OCI-LY3 (cell line): ENCODE measurements around the gene C10orf71.

Experiments
- H2AFZ ChIP-seq: fragments of 200-600, 300-600 bp; shearing (Covaris generic); 2 replicates; pipeline ENCODE4 v1.6.0; 2014; ENCODE audit warnings: antibody characterized with exemption, low read depth, low read length
- H3K27ac ChIP-seq: fragments of 200-600, 300-600 bp; sonication (generic); 2 replicates; pipeline ENCODE4 v1.5.1; 2014; ENCODE audit warnings: mild to moderate bottlenecking, low read length, moderate library complexity, mixed read lengths
- H3K27me3 ChIP-seq: fragments of 200-600, 300-600 bp; sonication (generic); 2 replicates; pipeline ENCODE4 v1.6.1; 2014; ENCODE audit warnings: low read depth, low read length, mixed read lengths
- H3K36me3 ChIP-seq: fragments of 200-600, 300-600 bp; sonication (generic); replicated peaks from 2 replicates; pipeline ENCODE3; 2014; ENCODE audit warnings: low read depth, low read length, mixed read lengths
- H3K4me1 ChIP-seq: fragments of 300-600, 200-600 bp; sonication (generic); 2 replicates; pipeline ENCODE4 v1.6.1; 2014; ENCODE audit warnings: low read length, mixed read lengths
- H3K4me2 ChIP-seq: fragments of 200-600, 300-600 bp; sonication (generic); 2 replicates; pipeline ENCODE4 v1.6.1; 2014; ENCODE audit warnings: low read length, mixed read lengths
- H3K4me3 ChIP-seq: fragments of 300-600, 200-600 bp; sonication (generic); 2 replicates; pipeline ENCODE4 v1.5.1; 2014; ENCODE audit warnings: antibody characterized with exemption, mild to moderate bottlenecking, low read length, moderate library complexity
- H3K79me2 ChIP-seq: fragments of 300-600, 200-600 bp; shearing (Covaris generic); 2 replicates; pipeline ENCODE4 v1.6.1; 2014; ENCODE audit warnings: mild to moderate bottlenecking, low read length, mixed read lengths
- H3K9ac ChIP-seq: fragments of 300-600, 200-600 bp; shearing (Covaris generic); 2 replicates; pipeline ENCODE4 v1.6.0; 2014; ENCODE audit warnings: mild to moderate bottlenecking, low read length, moderate library complexity
- H3K9me3 ChIP-seq: fragments of 200-600, 300-600 bp; shearing (Covaris generic); 2 replicates; pipeline ENCODE4 v1.6.1; 2014; ENCODE audit warnings: low read length, mixed read lengths; ENCODE audit not compliant: insufficient read depth
- H4K20me1 ChIP-seq: fragments of 200-600, 300-600 bp; sonication (generic); 2 replicates; pipeline ENCODE4 v1.6.1; 2016; ENCODE audit warnings: low read length, mixed read lengths; ENCODE audit not compliant: insufficient read depth
- EZH2phosphoT487 ChIP-seq: fragments of 200-600 bp; shearing (Covaris generic); IDR thresholded peaks from 2 replicates; pipeline ENCODE4 v1.6.1; 2018; ENCODE audit warnings: antibody characterized with exemption, mixed run types, low read depth
- TF ChIP-seq, protein P1 (sequence below): fragments of 200-600, 300-600 bp; sonication (generic); IDR thresholded peaks from 2 replicates; pipeline ENCODE4 v1.5.1; 2014; ENCODE audit warnings: antibody characterized with exemption, low read length, low read depth

C10orf71 gene

DNA sequence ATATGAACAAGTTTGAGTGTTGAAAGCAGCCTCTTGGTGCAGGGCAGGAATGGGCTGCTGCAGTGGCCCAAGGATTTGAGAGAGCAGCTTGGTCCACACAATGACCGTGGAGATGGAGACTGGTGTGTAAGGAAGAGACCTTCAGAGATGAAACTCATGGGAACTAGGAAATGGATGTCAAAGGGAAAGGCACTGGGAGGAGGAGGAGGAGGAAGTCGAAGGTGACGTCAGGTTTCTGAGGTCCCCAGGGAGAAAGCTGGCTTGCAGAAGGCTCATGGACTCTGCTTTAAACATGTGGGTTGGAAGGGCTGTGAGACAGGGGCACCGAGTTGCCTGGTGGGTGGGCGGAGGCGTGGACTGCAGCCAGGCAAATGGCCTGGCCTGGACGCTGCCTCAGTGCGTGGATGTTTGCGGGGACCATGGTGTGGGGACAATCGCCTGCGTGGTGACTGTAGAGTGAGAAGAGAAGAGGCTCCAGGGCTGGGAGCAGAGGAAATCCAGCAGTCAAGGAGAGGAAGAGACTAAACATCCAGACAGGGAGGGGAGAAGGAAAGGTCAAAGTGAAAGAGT, 14.6 kb downstream of the C10orf71 start:
- Histone ChIP-seq H2AFZ (no peak overlapping the region), H4K20me1 (no peaks in the 10 kb centered on the region), H3K4me3 (no peak overlapping the region), H3K36me3 (no peaks in the 10 kb centered on the region), H3K4me1 (peaks cover 13% of the 10 kb centered on the region), H3K4me2 (no peak overlapping the region), H3K27ac (no peak overlapping the region), H3K79me2 (no peaks in the 10 kb centered on the region), H3K27me3 (no peaks in the 10 kb centered on the region), H3K9ac (no peak overlapping the region), H3K9me3 (no peaks in the 10 kb centered on the region)
- TF ChIP-seq, protein P1, sequence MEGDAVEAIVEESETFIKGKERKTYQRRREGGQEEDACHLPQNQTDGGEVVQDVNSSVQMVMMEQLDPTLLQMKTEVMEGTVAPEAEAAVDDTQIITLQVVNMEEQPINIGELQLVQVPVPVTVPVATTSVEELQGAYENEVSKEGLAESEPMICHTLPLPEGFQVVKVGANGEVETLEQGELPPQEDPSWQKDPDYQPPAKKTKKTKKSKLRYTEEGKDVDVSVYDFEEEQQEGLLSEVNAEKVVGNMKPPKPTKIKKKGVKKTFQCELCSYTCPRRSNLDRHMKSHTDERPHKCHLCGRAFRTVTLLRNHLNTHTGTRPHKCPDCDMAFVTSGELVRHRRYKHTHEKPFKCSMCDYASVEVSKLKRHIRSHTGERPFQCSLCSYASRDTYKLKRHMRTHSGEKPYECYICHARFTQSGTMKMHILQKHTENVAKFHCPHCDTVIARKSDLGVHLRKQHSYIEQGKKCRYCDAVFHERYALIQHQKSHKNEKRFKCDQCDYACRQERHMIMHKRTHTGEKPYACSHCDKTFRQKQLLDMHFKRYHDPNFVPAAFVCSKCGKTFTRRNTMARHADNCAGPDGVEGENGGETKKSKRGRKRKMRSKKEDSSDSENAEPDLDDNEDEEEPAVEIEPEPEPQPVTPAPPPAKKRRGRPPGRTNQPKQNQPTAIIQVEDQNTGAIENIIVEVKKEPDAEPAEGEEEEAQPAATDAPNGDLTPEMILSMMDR, result no peak
- TF ChIP-seq EZH2phosphoT487, result no peak

DNA sequence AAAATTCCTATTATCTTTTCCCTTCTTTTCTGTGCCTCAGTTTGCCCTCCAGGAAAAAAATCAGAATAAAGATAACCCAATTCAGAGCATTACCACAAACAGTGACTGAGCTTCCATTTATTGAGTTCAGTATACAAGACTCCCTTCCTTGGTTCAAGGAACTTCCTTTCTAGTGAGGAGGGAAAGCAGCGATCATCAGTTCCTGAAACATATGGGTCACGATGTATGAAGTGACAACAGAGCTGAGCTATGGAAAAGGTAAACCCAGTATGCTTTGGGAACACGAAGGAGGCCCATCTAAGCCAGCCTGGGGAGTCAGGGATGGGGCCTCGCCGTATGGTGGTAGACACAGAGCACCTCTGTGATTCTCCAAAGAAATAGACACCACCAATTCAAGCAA, 15.8 kb downstream of the C10orf71 start:
- no peak overlapping the region for H3K9ac ChIP-seq
- TF ChIP-seq, protein P1, result no peak
- TF ChIP-seq EZH2phosphoT487, result no peak

DNA sequence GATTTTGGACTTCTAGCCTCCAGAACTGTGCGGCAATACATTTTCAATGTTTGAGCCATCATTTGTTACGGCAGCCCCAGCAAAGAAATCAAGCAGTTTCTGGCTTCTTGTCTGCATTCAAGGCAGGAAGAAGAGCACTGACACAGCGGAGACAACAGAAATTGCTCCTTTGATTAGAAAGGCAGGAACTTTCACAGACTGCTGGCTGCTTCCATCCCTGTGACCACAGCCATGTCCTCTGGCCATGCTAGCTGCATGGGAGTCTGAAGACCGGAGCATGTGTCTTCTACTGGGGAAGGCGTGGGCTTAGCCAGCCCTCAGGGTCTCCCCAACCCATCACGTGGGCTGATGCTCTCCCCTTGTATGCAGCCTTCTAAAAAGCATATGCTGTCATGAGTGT, 19.1 kb downstream of the C10orf71 start:
- TF ChIP-seq EZH2phosphoT487, result no peak
- TF ChIP-seq, protein P1, result no peak
- H3K27me3 ChIP-seq, result no peaks in the 10 kb centered on the region
- no peak overlapping the region for H3K4me3 ChIP-seq
- no peak overlapping the region for H2AFZ ChIP-seq
- H3K4me1 ChIP-seq, result no peaks in the 10 kb centered on the region
- H4K20me1 ChIP-seq, result no peaks in the 10 kb centered on the region
- no peak overlapping the region for H3K27ac ChIP-seq
- H3K9ac ChIP-seq, result no peak overlapping the region
- H3K36me3 ChIP-seq, result no peaks in the 10 kb centered on the region
- no peaks in the 10 kb centered on the region for H3K79me2 ChIP-seq
- no peak overlapping the region for H3K4me2 ChIP-seq
- no peaks in the 10 kb centered on the region for H3K9me3 ChIP-seq

More for the DNA sequence above, 15.8 kb downstream of the C10orf71 start:
- H3K4me3 ChIP-seq, result no peak overlapping the region
- peaks cover 9% of the 10 kb centered on the region for H3K4me1 ChIP-seq
- no peaks in the 10 kb centered on the region for H3K79me2 ChIP-seq
- no peaks in the 10 kb centered on the region for H3K9me3 ChIP-seq
- H3K27ac ChIP-seq, result no peak overlapping the region
- no peak overlapping the region for H3K4me2 ChIP-seq
- H3K27me3 ChIP-seq, result no peaks in the 10 kb centered on the region
- H4K20me1 ChIP-seq, result no peaks in the 10 kb centered on the region
- H3K36me3 ChIP-seq, result no peaks in the 10 kb centered on the region
- H2AFZ ChIP-seq, result no peak overlapping the region

DNA sequence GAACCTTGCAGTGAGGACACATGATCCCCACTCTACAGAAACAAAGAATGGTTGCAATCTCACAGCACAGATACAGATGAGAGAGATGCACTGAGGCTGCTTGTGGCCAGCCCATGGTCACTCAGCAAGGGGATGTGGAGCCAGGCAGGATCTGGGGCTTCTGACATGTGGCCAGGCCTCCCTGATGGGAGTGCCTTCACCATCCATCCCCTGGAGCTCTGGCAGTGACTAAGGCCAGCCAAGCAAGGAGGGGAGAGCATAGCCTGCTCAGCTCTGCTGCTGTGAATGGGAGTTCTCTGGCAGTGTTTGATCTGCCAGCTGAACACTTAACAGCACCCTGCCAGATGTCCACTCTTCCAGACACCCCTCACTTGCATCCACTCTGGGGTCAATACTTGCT, 19.8 kb downstream of the C10orf71 start:
- Histone ChIP-seq H3K9ac (no peak overlapping the region), H2AFZ (no peak overlapping the region), H3K9me3 (no peaks in the 10 kb centered on the region), H3K4me1 (no peaks in the 10 kb centered on the region), H4K20me1 (no peaks in the 10 kb centered on the region), H3K27ac (no peak overlapping the region), H3K4me3 (no peak overlapping the region), H3K79me2 (no peaks in the 10 kb centered on the region), H3K36me3 (no peaks in the 10 kb centered on the region), H3K27me3 (no peaks in the 10 kb centered on the region), H3K4me2 (no peak overlapping the region)
- no peak for TF ChIP-seq EZH2phosphoT487
- TF ChIP-seq, protein P1, result no peak
